ENCODE data around the gene RPL9.
"Not testable (repeated sequence)": the region's sequence is repeated elsewhere in the genome, so short reads cannot be mapped to it uniquely, and the experiment has no call there.

The RPL9 gene

DNA sequence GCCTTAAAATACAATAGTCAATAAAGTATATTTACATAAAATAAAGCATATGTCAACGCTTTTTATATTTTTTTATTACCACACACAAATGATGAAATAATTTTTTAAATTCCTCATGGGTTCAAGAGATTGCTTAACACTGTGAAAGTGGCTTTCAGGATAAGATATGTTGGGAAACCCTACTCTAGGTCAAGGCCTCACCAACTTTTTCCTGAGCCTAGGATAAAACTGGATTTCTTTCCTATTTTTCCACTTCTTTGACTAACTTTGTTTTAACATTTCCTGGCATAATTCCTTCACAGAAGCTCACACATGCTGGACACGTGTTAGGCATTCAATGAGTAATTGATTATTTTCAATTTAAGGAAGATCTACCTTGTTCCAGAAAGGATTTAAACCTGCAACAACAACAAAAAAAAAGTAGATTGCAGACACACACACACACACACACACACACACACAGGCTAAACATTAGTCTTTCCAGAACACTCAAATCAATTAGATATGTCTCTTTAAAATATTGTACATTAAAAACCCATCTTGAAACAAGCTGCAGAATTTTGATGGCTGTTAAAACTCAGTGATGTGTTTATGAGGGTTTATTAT lies 42.9 kb downstream of the RPL9 start:
- no peak for DNase-seq

DNA sequence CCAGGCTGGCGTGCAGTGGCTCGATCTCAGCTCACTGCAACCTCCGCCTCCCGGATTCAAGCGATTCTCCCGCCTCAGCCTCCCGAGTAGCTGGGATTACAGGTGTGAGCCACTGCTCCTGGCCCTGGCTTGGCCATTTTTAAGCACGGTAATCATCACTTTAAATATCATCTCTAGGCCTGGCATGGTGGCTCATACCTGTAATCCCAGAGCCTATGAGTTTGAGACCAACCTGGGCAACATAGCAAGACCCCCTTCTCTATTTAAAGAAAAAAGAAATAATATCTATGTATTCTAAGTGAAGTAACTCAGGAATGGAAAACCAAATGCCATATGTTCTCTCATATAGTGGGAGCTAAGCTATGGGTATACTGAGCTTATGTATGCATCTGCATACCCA lies 47.2 kb downstream of the RPL9 start:
- DNase-seq: not testable (repeated sequence)

GRCh38 chr4:39410415-39410814 lies 48.3 kb downstream of the RPL9 start:
- DNase-seq: no peak

DNA sequence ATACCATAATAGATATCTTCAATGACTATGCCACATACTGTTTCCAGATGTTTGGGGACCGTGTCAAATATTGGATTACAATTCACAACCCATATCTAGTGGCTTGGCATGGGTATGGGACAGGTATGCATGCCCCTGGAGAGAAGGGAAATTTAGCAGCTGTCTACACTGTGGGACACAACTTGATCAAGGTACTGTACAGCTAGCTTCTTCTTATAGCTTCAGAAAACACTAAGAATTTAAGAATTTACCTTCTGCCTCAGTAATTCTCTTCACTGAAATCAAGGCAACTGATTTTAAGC lies 51.2 kb downstream of the RPL9 start:
- DNase-seq: no peak

DNA sequence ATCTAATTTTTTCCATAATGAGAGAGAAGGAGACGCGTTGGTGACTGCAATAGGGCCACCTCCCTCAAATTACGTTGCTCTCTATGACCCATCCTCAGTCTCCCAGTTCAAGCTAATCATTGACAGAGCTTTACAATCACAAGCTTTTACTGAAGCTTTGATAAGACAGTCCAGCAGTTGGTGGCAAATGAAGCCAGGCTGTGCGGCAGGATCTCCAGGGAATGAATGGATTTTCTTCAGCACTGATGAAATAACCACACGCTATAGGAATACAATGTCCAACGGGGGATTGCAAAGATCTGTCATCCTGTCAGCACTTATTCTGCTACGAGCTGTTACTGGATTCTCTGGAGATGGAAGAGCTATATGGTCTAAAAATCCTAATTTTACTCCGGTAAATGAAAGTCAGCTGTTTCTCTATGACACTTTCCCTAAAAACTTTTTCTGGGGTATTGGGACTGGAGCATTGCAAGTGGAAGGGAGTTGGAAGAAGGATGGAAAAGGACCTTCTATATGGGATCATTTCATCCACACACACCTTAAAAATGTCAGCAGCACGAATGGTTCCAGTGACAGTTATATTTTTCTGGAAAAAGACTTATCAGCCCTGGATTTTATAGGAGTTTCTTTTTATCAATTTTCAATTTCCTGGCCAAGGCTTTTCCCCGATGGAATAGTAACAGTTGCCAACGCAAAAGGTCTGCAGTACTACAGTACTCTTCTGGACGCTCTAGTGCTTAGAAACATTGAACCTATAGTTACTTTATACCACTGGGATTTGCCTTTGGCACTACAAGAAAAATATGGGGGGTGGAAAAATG lies 51.7 kb downstream of the RPL9 start, which contains the start of gene KLB:
Gene KLB, plus strand, starts transcription at position 168 of the 821 bp plus-strand sequence. Its CDS starts 20 bp downstream, at position 188.
- DNase-seq: no peak

Measured in NCI-H1436 treated with DMSO at 0.1 percent for 48 hours (cell line).